ENCODE data around the gene GLI3.

- TF ChIP-seq POLR2A (IDR thresholded peaks at IDR 0.05) (no peak), CTCF (IDR thresholded peaks at IDR 0.05) (no peak), EP300 (IDR thresholded peaks at IDR 0.05) (no peak)
Observed at GRCh38 chr7:41956705-41957104, 280.3 kb downstream of the GLI3 start.

Data from suprapubic skin (tissue), 3 donors.